IMR-90 (cell line): Measurements from ENCODE around the gene SLC24A2.

Experiments
- BHLHE40 ChIP-seq: fragments of 150-350 bp; IDR thresholded peaks from 2 replicates; pipeline ENCODE4 v1.6.1; 2016; ENCODE audit warnings: mild to moderate bottlenecking, low read depth, low read length
- CHD1 ChIP-seq: IDR thresholded peaks from 2 replicates; pipeline ENCODE4 v1.6.1; 2012; ENCODE audit warnings: low read depth, low read length, improper control_type of control experiment
- CTCF ChIP-seq: conservative IDR thresholded peaks from 2 replicates; pipeline ENCODE4 v1.5.1; 2012; ENCODE audit warnings: mild to moderate bottlenecking, low read depth, low read length, improper control_type of control experiment
- ELK1 ChIP-seq: fragments of 150-350 bp; IDR thresholded peaks from 2 replicates; pipeline ENCODE4 v1.6.1; 2016; ENCODE audit warnings: low read depth, mild to moderate bottlenecking, low read length, moderate library complexity, borderline replicate concordance
- MAFK ChIP-seq: IDR thresholded peaks from 2 replicates; pipeline ENCODE4 v1.6.1; 2012; ENCODE audit warnings: low read depth, low read length, improper control_type of control experiment
- MXI1 ChIP-seq: IDR thresholded peaks from 2 replicates; pipeline ENCODE4 v1.6.1; 2012; ENCODE audit warnings: low read depth, mild to moderate bottlenecking, low read length, moderate library complexity, borderline replicate concordance
- NFE2L2 ChIP-seq: fragments of 150-350 bp; IDR thresholded peaks from 2 replicates; pipeline ENCODE4 v1.6.1; 2016; ENCODE audit warnings: low read depth, mild to moderate bottlenecking, low read length
- POLR2A ChIP-seq: IDR thresholded peaks from 2 replicates; pipeline ENCODE4 v1.6.1; 2012; ENCODE audit warnings: mild to moderate bottlenecking, low read depth, low read length
- RAD21 ChIP-seq: IDR thresholded peaks from 2 replicates; pipeline ENCODE4 v1.6.1; 2012; ENCODE audit warnings: low read length, improper control_type of control experiment
- RCOR1 ChIP-seq: IDR thresholded peaks from 2 replicates; pipeline ENCODE4 v1.6.1; 2012; ENCODE audit warnings: mild to moderate bottlenecking, low read length, improper control_type of control experiment; ENCODE audit not compliant: insufficient replicate concordance
- SMC3 ChIP-seq: fragments of 150-350 bp; IDR thresholded peaks from 2 replicates; pipeline ENCODE4 v1.6.1; 2016; ENCODE audit warnings: low read depth, mild to moderate bottlenecking, antibody characterized with exemption, low read length, moderate library complexity
- USF2 ChIP-seq: fragments of 150-350 bp; IDR thresholded peaks from 2 replicates; pipeline ENCODE4 v1.6.1; 2017; ENCODE audit warnings: mild to moderate bottlenecking, antibody characterized with exemption, low read length, low read depth

DNA sequence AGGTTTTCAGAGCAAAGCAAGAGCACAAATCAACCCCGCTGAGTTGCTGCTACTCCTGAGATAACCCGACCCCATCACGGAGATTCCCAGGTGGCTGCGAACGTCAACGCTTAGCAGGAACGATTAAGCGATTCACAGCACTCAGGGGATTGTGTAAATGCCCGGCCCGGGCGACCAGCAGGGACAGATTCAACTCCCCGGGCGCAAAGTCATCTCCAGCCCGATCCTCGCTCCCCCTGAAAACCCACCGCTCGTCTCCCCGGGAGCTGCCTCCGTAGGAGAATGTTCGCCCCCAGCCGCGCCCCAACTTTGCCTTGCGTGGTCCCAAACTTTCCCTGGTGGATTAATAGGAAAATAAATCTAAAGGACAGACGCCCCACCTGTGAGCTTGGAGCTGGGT, 685 bp downstream of the SLC24A2 start:
- no peak for TF ChIP-seq CTCF
- TF ChIP-seq POLR2A: no peak
- TF ChIP-seq MAFK: no peak
- no peak for TF ChIP-seq SMC3
- TF ChIP-seq ELK1: no peak
- no peak for TF ChIP-seq RAD21
- no peak for TF ChIP-seq MXI1
- TF ChIP-seq BHLHE40: no peak
- TF ChIP-seq RCOR1: no peak
- TF ChIP-seq USF2: no peak
- TF ChIP-seq NFE2L2: no peak
- TF ChIP-seq CHD1: no peak
